Brain microvascular endothelial cell (primary cell): ENCODE data around the gene AGBL1.

Experiments used
- DNase-seq: peaks from one replicate; pipeline ENCODE4 v3.0.0-alpha.2; 2020
- H3K27ac ChIP-seq: fragments of 250-450 bp; sonication (Bioruptor Pico); 2 replicates; pipeline ENCODE4 v1.5.1; 2020; ENCODE audit warnings: mild to moderate bottlenecking, moderate library complexity
- H3K27me3 ChIP-seq: fragments of 250-450 bp; sonication (Bioruptor Pico); replicated peaks from 2 replicates; pipeline ENCODE4 v1.5.1; 2020; ENCODE audit warnings: mild to moderate bottlenecking
- H3K36me3 ChIP-seq: fragments of 250-450 bp; sonication (Bioruptor Pico); replicated peaks from 2 replicates; pipeline ENCODE4 v1.5.1; 2020; ENCODE audit warnings: mild to moderate bottlenecking
- H3K4me3 ChIP-seq: 2 replicates; pipeline ENCODE4 v1.5.1; 2011; ENCODE audit warnings: low read depth, mild to moderate bottlenecking, control low read depth, low read length, moderate library complexity
- CTCF ChIP-seq: IDR thresholded peaks from 2 replicates; pipeline ENCODE4 v1.5.1; 2011; ENCODE audit warnings: low read depth, mild to moderate bottlenecking, moderate library complexity, low read length, control low read depth, inconsistent platforms; ENCODE audit errors: missing control alignments
- in situ Hi-C: cut with HindIII; loops from 2 replicates; pipeline ENCODE4 v1.10.0; 2017; ENCODE audit warnings: low sequenced_read_pairs, low pct_ligation_motif_present

AGBL1 gene

DNA sequence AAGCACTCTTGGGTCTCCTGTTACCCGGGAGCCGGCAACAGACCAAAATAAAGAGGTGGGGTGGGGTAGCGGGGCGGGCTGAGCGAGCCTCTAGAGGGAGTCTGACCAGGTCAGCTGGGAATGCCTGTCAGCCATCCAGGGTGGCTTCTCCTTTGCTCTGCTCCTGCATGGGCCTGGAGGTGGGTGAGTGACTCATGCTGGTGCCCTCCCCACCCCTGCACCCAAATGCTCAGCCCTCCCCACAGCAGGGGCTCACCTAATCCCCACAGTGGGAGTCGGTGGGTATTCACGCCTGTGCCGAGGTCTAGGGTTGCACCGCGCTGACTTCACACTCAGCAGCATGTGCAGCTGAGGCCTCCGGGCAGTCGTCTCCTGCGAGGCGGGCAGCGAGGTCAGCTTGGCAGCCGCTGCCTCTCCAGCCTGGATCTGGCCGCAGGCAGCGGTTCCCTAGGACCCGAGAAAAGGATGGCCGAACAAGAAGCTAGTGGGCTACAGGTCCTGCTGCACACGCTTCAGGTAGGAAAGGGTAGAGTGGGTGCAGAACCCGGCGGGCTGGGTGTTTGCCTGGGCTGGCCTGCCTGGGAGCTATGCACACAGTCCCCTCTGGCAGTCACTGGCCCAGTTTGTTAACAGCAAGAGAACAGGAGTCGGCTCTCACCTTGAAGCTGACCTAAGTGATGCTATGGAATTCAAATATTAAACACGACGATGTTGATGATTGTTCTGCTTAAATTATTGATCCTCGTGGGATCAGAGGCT is at the start of gene AGBL1:
Gene AGBL1, plus strand, starts transcription at position 364 of the 759 bp plus-strand sequence.
- Histone ChIP-seq H3K4me3 (no peak within 1 kb of the TSS), H3K27ac (no peak within 1 kb of the TSS), H3K36me3 (no peaks in the 10 kb centered on the region), H3K27me3 (no peaks in the 10 kb centered on the region)
- DNase-seq = no peak
- in situ Hi-C loops = no loop called here
- no peak for TF ChIP-seq CTCF

GRCh38 chr15:86034904-86035303 is 44.8 kb upstream of the AGBL1 start:
- in situ Hi-C loops = no loop called here
- H3K36me3 ChIP-seq = no peaks in the 10 kb centered on the region
- H3K27me3 ChIP-seq = no peaks in the 10 kb centered on the region
- no peak for TF ChIP-seq CTCF
- DNase-seq = no peak
- no peak overlapping the region for H3K27ac ChIP-seq
- no peak overlapping the region for H3K4me3 ChIP-seq

- no peak overlapping the region for H3K4me3 ChIP-seq
- no peak for DNase-seq
- no peak for TF ChIP-seq CTCF
- H3K36me3 ChIP-seq = no peaks in the 10 kb centered on the region
- H3K27me3 ChIP-seq = no peaks in the 10 kb centered on the region
- no peak overlapping the region for H3K27ac ChIP-seq
- in situ Hi-C loops = no loop called here
Observed at GRCh38 chr15:86036243-86036642, 43.4 kb upstream of the AGBL1 start.

DNA sequence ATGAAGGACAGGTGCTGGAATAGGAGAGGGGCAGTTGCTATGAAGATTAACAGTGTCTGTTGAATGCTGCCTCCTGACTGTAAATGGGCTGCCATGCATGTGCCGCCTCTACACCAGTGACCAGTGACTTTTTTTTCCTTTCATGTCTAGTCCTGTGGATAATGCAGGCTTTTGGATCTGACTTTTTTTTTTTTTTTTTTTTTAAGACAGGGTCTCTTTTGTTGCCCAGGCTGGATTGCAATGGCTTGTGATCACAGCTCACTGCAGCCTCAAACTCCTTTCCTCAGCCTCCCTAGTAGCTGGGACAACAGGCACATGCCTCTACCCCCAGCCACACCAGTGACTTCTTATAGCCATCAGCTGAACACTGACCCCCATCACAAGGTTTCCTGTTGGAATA is 41.2 kb upstream of the AGBL1 start:
- Histone ChIP-seq H3K36me3 (no peaks in the 10 kb centered on the region), H3K27ac (no peak overlapping the region), H3K4me3 (no peak overlapping the region), H3K27me3 (no peaks in the 10 kb centered on the region)
- in situ Hi-C loops = no loop called here
- DNase-seq = no peak
- no peak for TF ChIP-seq CTCF

DNA sequence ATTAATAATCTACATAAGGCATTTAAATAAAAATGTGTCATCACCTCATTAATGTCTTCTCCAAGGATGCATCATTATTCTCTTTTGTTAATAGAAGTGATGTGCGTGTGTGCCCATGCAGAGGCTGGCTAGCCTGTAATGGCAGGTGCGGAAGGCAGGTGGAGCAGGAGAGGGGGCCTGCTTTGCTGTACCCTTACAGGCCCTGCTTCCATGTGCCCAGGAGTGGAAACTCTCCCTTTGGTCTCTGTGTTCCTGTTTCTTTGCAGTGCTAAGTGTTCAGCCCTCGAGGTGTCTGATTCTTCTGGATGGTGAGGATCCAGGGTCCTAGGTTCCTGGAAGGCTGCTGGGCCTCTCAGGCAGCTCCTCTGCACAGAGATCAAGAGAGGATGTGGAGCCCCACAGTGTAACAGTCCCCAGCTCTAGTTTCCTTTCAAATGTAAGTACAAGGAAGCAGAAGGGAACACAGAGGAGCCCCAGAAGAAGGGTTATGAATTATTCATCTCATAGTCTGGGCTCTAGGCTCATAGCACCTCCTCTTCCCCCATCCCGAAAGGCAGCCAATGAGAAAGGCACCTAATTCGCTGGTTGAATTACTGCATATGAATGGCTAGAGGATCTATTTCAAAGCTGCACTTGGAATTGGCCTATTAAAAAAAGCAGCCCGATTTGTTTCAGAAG is 39.2 kb upstream of the AGBL1 start:
- Histone ChIP-seq H3K27me3 (no peaks in the 10 kb centered on the region), H3K4me3 (no peak overlapping the region), H3K36me3 (no peaks in the 10 kb centered on the region), H3K27ac (no peak overlapping the region)
- no peak for DNase-seq
- no peak for TF ChIP-seq CTCF
- in situ Hi-C loops = no loop called here

- DNase-seq = no peak
- Histone ChIP-seq H3K36me3 (no peaks in the 10 kb centered on the region), H3K4me3 (no peak overlapping the region), H3K27me3 (no peaks in the 10 kb centered on the region), H3K27ac (no peak overlapping the region)
- no peak for TF ChIP-seq CTCF
- in situ Hi-C loops = no loop called here
Observed at GRCh38 chr15:86041399-86041798, 38.3 kb upstream of the AGBL1 start.
